Ishikawa (cell line): ENCODE measurements around the gene TUBGCP6.

ENCODE experiments used
- CEBPB ChIP-seq: IDR thresholded peaks from 2 replicates; pipeline ENCODE4 v1.6.1; 2012
- CREB1 ChIP-seq: IDR thresholded peaks from 2 replicates; pipeline ENCODE4 v1.6.1; 2012; ENCODE audit warnings: low read depth
- EGR1 ChIP-seq: IDR thresholded peaks from 2 replicates; pipeline ENCODE4 v1.6.1; 2012
- EP300 ChIP-seq: IDR thresholded peaks from 2 replicates; pipeline ENCODE4 v1.6.1; 2012; ENCODE audit warnings: borderline replicate concordance
- FOXM1 ChIP-seq: IDR thresholded peaks from 2 replicates; pipeline ENCODE4 v1.6.1; 2012; ENCODE audit warnings: low read depth, borderline replicate concordance
- MAX ChIP-seq: IDR thresholded peaks from 2 replicates; pipeline ENCODE4 v1.6.1; 2012
- NFIC ChIP-seq: IDR thresholded peaks from 2 replicates; pipeline ENCODE4 v1.6.1; 2012
- RAD21 ChIP-seq: IDR thresholded peaks from 2 replicates; pipeline ENCODE4 v1.6.1; 2012; ENCODE audit warnings: low read depth
- REST ChIP-seq: IDR thresholded peaks from 2 replicates; pipeline ENCODE4 v1.6.1; 2012; ENCODE audit warnings: low read depth, mild to moderate bottlenecking
- TAF1 ChIP-seq: IDR thresholded peaks from 2 replicates; pipeline ENCODE4 v1.6.1; 2012; ENCODE audit warnings: low read depth, mild to moderate bottlenecking
- TCF12 ChIP-seq: IDR thresholded peaks from 2 replicates; pipeline ENCODE4 v1.6.1; 2012; ENCODE audit warnings: low read depth
- TEAD4 ChIP-seq: IDR thresholded peaks from 2 replicates; pipeline ENCODE4 v1.6.1; 2012
- USF1 ChIP-seq: IDR thresholded peaks from 2 replicates; pipeline ENCODE4 v1.6.1; 2012
- YY1 ChIP-seq: IDR thresholded peaks from 2 replicates; pipeline ENCODE4 v1.6.1; 2012; ENCODE audit warnings: low read depth
- ZBTB7A ChIP-seq: IDR thresholded peaks from 2 replicates; pipeline ENCODE4 v1.6.1; 2012; ENCODE audit warnings: low read depth

Gene TUBGCP6

GRCh38 chr22:50286275-50286674 lies 41.5 kb upstream of the TUBGCP6 start:
- TF ChIP-seq CREB1 (no peak), FOXM1 (no peak), TAF1 (no peak), CEBPB (no peak), NFIC (no peak), REST (no peak), TEAD4 (no peak), EGR1 (no peak), MAX (no peak), TCF12 (no peak), ZBTB7A (no peak), EP300 (no peak), RAD21 (no peak), USF1 (no peak), YY1 (no peak)

GRCh38 chr22:50285568-50286229 lies 40.9 kb upstream of the TUBGCP6 start:
- TF ChIP-seq USF1 (no peak), YY1 (no peak), REST (no peak), CEBPB (no peak)

GRCh38 chr22:50284479-50284878 lies 39.7 kb upstream of the TUBGCP6 start:
- TF ChIP-seq CREB1 (no peak), MAX (no peak), TCF12 (no peak), RAD21 (no peak), EGR1 (no peak), REST (peak; percentile 54), USF1 (no peak), NFIC (no peak), FOXM1 (no peak)

- TF ChIP-seq MAX (no peak), CREB1 (no peak), TCF12 (no peak), FOXM1 (no peak), YY1 (no peak), EGR1 (no peak), REST (no peak), EP300 (no peak), RAD21 (no peak), NFIC (no peak), CEBPB (no peak), USF1 (no peak), TAF1 (no peak), TEAD4 (no peak), ZBTB7A (no peak)
Observed at GRCh38 chr22:50283821-50284220, 39.0 kb upstream of the TUBGCP6 start.
